GM19025 (cell line): ENCODE measurements around the gene MGLL.

ENCODE experiments used
- ATAC-seq: cut with Tn5 transposase; IDR thresholded peaks from one replicate; pipeline ENCODE4 v1.9.1; 2021; ENCODE audit warnings: mild to moderate bottlenecking, low read depth, moderate library complexity; ENCODE audit not compliant: unreplicated experiment

Gene MGLL

DNA sequence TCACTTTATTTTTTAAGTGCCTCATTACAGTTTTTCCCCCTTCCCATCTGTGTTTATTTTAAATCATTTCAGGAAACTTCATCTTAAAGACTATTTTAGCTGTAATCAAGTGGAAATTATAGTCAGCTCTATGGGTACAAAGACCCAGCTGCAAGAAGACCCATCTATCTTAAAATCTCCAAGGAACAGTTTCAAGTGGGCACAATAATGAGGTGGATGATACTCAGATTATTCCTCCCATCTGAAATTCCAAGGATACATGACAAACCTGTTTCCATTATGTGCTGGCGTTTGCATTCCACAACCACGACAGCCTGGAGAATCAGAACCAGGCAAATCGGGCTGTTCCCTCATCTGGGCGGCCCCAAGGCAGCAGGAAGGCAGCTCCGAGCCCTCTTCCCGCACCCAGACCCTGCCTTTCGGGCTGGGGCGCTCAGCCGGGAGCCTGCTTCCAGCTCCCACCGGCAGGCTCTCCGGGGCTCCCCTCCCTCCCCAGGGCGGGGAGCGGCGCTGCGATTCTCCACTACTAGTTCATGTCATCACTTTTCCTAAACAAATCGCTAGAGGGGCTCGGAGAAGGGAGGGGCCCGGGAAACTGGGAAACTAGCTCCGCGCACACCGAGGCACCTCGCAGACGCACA is at the start of gene MGLL:
MGLL (minus strand) TSS at position 475 of the 641 bp plus-strand sequence; CDS start at position 278, 197 bp downstream.
- ATAC-seq = peak; percentile 6

DNA sequence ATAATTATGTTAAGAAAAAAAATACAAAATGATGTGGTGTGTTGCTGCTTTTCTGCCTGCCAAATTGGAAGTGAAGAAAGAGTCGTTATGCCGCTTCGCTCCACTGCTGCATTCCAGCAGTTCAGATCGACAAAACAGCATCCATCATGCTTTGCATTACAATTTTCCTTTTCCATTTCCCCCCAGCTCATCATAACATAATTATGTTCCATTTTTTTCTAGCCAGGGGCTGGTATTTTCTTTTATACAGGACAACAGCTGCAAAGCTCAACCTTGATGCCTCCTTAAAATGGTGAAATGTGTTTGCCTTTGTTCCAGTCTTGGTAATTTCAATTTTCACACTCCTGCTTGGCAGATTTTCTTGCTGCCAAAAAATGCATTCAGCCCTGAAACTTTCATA is 47.8 kb upstream of the MGLL start:
- no peak for ATAC-seq

DNA sequence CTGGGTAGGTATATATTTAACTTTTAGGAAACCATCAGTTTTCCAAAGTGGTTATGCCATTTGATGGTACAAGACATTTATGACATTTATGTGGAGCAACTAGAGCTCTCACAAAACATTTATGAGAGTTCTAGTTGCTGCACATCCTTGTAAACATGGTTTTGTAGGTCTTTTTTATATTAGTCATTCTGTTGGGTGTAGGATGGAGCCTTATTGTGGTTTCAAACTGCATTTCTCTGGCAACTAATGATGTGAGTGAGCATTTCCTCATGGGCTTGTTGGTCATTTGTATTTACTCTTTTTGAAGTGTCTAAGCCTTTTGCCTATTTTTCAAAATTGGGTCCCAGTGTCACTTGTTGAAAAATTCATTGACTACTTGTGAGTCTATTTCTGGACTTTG is 45.7 kb upstream of the MGLL start:
- ATAC-seq = no peak

DNA sequence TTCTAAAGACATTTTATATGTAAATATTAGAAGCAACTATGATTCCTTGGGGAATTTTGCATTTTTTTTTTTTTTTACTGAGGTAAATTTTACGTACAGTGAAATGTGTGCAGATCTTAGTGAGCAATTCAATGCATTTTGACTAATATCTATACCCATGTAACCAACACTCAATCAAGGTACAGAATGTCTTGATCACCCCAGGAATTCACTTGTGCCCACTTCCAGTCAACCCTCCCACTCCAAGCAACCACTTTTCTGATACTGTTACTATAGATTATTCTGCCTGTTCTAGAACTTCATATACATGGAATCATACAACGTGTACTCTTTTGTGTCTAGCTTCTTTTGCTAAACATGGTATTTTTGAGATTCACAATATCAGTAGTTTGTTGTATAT is 45.1 kb upstream of the MGLL start:
- no peak for ATAC-seq

DNA sequence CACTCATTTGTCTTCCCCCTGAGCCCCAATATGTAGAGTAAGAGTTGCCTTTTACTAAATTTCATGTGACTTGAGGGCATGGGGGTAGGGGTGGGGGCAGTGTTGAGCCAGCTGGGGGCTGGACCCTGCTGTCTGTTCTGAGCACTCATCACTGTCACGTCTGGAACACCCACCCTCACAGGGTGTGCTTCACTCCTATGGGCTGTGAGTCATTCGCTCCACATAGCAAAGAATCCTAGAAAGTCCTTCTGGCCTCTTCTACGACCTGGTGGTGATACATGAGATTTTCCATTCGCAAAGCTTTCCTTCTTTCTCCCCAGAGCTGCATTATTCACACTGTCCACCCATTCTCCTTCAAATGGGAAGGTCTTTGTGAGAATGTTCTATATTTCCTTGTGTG is 43.6 kb upstream of the MGLL start:
- ATAC-seq = no peak

DNA sequence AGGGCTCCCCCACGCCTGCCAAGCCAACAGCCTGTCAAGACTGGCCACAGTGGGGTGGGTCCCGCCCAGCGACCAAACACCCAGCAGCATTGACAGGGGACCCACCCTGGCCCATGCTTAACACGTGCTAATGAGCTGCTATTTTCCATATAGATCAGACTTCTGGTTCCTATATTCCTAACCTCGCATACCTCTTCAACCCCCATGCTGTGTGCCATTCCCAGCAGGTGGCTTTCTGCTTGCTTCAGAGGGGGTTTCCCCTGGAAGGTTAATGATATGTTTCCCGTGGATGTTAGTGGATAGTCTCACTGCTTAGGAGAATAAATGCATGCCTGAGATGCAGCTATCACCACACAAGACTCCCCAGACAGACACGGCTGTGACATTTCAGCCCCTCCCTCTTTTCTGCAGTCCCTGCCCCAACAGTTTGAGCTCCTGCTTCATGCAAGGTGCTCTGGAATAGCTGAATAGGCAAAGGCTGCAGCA is 37.9 kb upstream of the MGLL start:
- ATAC-seq = no peak

DNA sequence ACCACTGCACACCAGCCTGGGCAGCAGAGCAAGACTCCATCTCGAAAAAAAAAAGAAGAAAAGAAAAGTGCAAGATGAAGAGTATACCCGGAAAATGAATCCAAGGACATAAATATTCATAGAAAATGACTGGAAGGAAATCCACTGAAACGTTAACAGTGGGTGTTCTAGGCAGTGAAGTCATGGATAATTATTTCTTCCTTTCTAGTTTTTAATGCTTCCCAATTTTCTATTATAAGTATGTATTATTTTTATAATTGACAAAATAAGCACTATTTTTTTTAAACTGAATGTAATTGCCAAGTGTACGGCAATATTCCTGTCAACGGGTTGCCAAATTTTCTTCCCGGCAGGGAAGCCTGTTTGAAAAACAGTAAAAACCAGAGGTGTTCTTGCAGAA is 37.4 kb upstream of the MGLL start:
- no peak for ATAC-seq

DNA sequence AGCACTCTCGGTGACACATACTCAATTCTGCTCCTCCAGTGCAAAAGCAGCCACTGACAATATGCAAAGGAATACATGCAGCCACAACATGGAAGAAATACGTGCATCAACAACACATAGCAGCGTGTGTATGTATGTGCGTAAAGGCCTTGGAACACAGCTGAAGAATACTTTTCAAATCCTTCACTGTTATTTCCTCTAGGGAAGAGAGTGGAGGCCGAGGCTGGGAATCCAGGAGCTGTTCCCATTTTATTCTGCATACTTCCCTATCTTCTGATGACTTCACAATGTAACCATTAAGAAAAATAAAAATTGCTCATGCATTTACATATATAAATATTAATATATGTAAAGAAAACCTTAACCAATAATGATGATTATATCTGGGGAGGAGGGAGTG is 36.6 kb upstream of the MGLL start:
- no peak for ATAC-seq

DNA sequence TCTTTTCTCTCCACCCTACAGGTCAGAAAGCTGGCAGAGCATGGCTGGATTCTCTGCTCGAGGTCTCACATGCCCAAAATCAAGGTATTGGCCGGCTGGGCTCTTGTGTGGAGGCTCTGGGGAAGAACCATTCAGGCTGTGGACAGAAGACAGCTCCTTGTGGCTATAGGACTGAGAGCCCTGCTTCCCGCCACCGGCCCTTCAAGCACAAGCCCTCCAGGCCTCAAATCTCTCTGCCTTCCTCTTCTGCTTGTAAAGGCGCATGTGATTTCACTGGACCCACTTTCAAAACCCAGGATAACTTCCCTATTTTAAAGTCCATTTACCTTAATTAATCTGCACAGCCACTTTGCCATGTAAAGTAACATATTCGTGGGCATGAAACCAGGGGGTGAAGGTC is 36.2 kb upstream of the MGLL start:
- ATAC-seq = no peak

DNA sequence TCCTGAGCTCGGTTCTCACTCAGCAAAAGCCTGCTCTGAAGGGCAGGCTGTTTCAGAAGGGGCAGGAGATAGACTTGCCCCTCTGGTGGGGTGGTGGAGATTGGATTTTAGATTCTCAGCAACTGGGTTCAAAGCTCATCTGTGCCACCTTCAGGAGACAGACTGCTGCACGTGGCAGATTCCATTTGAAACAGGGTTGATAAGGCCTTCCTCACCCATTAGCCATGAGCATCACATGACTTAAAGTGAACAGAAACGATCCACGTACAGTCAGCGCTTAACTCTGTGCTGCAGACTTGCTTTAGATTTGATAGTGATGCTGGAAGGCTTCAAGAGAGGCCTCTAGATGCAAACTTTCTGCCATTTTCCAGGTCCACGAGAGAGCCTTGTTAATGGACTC is 35.0 kb upstream of the MGLL start:
- ATAC-seq = no peak

DNA sequence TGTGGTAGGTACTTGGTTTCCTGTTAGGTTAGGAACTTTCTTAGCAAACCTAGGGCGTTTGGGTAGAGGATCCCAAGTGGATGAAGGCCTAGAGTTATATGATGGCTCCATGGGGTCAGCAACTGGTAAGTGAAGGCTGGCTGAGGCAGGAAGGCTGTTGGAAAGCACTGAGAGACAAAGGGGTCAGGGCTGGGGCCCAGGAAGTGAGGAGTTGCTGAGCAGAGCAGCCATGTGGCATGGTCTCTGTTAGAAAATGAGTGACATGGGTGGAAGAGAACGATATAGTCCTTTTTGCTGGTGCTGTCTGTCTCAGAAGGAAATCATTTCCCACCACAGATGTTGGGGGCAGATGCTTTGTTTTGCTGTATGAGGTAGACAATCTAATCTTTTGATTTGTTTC is 34.5 kb upstream of the MGLL start:
- ATAC-seq = no peak

DNA sequence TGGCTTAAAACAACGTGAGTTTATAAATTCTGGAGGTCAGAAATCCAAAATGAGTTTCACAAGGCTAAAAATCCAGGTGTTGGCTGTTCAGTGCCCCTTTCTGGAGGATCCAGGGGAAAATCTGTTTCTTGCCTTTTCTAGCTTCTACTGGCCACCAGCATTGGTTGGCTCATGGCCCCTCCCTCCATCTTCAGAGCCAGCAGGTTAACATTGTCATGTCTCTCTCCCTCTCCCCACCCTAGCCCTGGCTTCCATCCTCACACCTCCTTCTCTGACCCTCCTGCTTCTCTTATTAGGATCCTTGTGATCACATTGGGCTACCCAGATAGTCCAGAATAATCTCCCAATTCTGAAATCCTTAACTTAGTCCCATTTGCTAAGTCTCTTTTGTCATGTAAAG is 32.9 kb upstream of the MGLL start:
- ATAC-seq = no peak

DNA sequence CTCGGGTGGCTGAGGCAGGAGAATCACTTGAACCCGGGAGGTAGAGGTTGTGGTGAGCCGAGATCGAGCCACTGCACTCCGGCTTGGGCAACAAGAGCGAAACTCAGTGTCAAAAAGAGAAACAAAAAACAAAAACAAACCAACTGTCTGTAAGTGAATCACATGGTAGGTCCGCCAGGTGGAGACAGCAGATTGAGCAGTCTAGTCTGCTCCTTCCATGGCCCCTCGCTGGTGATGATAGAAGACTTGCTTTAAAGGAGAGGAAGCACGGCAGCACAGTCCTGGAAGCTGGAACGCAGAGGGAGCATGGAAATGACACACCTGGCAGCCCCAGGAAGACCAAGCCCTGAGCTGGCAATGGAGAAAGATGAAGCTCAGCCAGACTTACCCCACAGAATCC is 31.4 kb upstream of the MGLL start:
- ATAC-seq = no peak

DNA sequence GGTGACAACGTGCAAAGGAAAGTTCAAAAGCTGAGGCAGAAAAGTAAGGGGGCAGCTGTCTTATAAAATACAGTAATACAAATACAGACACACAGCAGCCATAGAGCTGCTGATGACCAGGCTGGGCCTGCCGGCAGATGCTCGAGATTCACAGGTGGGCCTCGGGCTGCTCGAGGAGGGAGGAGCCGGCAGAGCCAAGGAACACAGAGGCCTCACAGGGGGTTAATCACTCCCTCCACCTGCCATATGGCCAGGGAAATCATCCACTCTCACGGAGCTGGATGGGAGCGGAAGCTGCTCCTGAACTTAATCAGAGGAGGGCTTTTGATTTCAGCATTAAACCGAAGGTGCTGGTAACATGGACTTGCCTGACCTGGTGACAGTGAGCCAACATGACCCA is 29.6 kb upstream of the MGLL start:
- no peak for ATAC-seq

DNA sequence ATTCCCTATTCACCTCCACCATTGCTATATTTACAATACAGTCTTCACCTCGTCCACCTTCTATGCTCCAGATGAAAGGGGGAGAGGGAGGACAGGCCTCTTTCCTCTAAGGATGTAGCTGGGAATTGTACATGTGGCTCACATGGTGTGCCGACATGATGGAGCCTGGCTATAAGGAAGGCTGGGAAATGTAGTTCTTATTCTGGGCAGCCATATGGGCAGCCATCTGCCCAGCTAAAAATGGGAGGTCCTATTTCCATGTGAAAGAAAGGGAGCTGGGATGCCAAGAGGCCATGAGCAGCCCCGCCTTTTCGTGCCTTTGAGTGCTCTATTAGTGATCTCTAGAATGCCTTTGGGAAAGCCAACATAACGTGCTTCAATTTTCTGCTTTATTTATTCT is 27.1 kb upstream of the MGLL start:
- ATAC-seq = no peak

DNA sequence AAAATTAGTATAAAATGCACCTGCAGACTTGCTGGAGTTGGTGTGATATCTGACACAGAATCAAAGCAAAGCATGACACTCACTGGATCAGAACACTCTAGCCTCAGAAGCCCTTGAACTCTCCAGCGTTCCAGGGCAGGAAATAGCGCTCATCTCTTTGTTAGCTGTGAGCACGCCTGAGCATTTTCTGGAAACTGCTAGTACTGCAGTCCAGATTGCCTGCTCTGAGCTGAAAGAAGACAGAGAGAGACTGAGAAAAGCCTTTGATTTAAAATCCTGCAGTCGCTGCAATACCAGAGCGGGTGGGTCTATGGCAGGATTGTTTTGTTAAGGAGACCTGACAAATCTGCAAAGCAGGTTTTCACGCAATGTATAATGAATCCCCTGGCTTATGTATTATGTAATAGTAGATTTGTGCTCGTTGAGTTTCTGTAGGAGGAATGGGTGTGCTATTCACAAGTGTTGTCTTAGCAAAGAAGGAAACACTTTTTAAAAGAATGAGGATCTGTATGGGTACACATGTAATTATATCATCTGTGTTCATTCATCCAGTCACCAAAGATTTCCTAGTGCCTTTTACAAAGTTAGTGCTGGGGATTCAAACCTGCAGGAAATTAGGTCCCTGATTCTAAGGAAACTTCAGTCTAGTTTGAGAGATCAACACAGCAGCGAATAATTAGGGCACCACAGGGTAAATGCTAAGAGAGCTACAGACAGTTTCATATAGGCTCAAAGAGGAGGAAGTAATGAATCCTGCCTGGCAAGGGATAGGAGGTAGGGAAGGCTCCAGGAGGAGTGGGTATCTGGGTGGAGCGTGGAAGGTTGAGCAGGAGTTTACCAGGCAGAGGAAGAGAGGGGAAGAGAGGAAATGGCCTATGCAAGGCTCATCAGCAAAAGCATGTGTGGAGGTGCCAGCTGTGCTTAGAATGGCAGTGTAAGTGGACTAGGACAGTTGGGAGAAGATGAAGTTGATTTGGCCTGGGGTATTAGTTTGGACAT is 26.1 kb upstream of the MGLL start:
- no peak for ATAC-seq

DNA sequence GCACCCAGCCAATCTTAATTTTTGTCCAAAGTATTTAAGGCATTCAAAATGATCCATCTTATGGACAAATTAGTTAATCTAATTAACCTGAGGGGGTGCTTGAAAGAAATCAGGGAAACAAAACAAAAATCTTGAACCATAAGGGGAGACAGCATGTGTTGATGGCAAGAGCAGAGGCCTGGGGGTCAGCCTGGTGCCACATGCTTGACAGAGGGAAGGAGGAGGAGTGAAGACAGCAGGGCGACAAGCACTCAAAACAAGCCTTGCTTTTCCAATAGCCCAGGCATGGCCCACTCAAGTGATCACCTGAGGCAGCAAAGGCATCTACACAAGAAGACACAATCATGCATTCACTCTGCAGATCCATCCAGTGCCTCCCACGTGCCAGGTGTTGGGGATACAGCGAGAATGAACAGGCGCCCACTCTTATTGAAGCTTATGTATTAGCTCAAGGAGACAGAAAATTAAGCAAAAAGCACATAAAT is 25.0 kb upstream of the MGLL start:
- no peak for ATAC-seq

DNA sequence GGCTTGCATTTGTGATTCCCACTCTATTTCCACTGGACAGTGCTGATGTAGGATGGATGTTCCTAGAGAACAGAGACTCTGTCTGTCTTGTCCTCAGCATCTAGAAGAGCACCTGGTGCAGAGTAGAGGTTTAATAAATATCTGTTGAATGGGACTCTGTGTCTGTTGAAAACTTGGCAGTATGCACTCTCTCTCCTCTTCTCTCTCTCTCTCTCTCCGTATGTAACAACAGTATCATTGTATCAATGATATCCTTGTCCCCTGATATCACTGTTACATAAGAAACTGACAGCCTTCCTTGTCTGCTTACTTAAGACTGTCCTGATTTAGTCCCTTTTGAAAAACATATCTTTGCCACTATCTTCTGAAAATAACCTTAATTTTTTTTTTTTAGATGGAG is 24.3 kb upstream of the MGLL start:
- ATAC-seq = no peak

DNA sequence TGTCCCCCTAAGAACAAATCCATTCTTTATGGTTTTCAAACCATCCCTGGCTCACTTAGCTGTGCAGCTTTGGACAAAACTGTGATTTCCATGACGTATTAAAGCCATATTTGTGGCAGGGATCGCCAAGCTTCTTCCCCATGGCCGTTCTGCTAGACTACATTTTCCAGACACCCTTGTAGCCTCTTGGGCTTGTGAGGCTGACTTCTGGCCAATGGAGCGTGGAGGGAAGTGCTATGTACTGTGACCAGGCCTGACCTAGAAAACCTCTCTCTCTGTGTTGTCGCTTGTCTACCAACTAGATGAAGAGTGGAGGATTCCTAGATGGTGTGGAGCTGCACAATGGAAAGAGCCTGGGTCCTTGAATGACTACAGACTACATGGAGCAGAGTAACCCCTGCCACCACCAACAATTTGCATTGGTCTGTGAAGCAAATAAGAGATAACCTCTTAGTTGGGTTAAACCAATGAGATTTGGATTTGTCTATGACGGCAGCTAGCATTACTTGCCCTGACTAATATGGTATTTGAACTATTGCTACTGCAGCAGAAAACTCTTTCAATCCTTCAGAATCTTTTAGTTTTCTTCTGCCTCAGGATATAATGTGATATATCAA is 22.1 kb upstream of the MGLL start:
- no peak for ATAC-seq

DNA sequence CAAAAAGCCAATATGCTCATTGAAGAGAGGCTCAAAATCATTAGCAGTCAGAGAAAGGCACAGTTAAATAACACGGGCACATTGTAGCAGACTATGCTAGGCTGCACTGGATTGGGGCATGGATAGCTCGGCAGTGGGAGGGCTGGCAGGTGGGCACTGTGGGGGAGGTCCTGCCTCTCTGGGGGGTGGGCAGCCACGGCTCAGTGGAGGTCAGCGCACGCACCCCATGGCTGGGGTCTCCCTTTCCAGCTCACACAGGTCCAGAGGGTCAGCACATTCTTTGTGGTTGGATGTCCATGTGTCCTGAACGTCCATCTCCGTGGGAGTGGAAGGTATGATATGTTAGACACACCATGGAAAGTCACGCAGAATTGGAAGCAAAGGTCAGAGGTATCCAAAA is 18.4 kb upstream of the MGLL start:
- ATAC-seq = no peak

DNA sequence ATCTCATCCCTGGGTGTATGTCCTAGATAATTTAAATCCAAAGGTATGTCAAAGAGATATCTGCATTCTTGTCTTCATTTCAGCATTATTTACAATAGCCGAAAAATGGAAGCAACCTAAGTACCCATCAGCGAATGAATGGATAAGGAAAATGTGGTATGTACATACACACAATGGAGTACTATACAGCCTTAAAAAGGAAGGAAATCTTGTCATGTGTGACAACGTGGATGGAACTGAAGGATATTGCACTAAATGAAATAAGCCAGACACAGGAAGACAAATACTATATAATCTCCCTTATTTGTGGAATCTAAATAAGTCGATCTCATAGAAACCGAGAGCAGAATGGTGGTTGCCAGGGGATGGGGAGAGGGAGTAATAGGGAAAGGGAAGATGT is 16.8 kb upstream of the MGLL start:
- ATAC-seq = no peak
